T-helper 9 cell (primary cell): ENCODE results near the gene SDCCAG8.

Source experiments
- DNase-seq: peaks from one replicate; pipeline ENCODE4 v3.0.0-alpha.2; 2020

Gene SDCCAG8

GRCh38 chr1:243428617-243429342 lies 172.9 kb downstream of the SDCCAG8 start:
- no peak for DNase-seq

GRCh38 chr1:243431591-243431990 lies 175.8 kb downstream of the SDCCAG8 start:
- no peak for DNase-seq

GRCh38 chr1:243432136-243432535 lies 176.3 kb downstream of the SDCCAG8 start:
- no peak for DNase-seq

- no peak for DNase-seq
These were observed 178.0 kb downstream of the SDCCAG8 start for GRCh38 chr1:243433737-243434370.

- DNase-seq, result no peak
These were observed 178.8 kb downstream of the SDCCAG8 start for GRCh38 chr1:243434594-243434993.

- DNase-seq, result no peak
These were observed 180.0 kb downstream of the SDCCAG8 start for GRCh38 chr1:243435836-243436235.

DNA sequence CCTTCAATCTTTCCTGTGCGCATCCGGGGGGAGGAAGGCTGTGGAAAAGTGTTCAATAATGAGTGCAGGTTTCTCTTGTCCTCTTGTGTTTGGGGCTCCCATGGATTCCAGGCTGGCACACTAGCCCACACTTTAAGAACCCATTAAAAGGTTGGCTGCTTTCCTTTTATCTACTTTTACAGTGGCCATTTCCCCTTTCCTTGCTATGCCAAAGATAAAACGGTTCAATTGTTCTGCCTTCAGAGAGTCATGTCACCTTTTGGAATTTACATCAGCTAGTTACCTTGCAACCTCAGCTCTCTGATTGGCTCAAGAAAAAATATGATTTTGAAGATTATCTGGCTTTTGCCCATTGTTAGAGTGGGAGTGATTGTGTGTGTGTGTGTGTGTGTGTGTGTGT lies 182.3 kb downstream of the SDCCAG8 start:
- no peak for DNase-seq

DNA sequence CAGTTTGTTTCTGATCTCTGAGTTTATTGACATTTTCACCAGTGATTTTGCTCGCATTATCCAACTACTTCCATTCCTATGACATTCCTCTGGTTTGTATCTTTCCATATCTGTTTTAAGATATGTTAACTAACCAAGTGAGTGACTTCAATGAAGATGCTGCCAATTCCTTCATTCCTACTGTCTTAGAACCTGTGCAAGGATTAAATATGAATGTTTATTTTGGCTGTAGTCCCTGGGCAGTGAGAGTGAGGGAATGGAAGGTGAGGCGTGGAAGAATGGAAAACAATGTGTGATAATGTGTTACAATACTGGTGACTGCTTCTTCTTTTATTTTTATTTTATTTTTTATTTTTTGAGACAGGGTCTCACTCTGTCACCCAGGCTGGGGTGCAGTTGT lies 183.0 kb downstream of the SDCCAG8 start:
- DNase-seq, result no peak

GRCh38 chr1:243440406-243440805 lies 184.6 kb downstream of the SDCCAG8 start:
- no peak for DNase-seq

- DNase-seq, result no peak
These were observed 185.8 kb downstream of the SDCCAG8 start for GRCh38 chr1:243441601-243442000.

- DNase-seq, result no peak
These were observed 187.7 kb downstream of the SDCCAG8 start for GRCh38 chr1:243443557-243443956.

- no peak for DNase-seq
These were observed 191.5 kb downstream of the SDCCAG8 start for GRCh38 chr1:243447347-243447746.

DNA sequence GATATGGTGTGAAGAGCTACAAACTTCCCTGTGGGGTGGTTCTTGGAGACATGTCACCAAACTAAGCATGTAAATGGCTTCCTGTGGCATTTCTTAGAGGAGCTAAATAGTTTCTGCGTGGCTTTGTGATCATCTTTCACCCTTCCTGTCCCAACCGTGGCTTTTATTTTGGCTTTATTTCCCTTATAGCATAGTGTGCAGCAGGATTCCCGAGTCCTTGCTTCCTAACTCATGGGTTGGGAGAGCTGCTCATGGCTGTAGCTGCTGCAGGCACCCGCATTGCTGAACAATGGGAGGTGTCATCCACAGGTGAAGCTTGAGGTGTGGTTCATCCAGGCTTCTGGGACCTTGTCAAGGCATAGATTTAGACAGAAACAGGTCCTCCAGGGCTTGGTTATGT lies 192.0 kb downstream of the SDCCAG8 start:
- DNase-seq, result no peak

GRCh38 chr1:243449373-243449772 lies 193.5 kb downstream of the SDCCAG8 start:
- no peak for DNase-seq

GRCh38 chr1:243452092-243452491 lies 196.3 kb downstream of the SDCCAG8 start:
- no peak for DNase-seq

- no peak for DNase-seq
These were observed 198.6 kb downstream of the SDCCAG8 start for GRCh38 chr1:243454328-243454997.

GRCh38 chr1:243455760-243456651 lies 200.2 kb downstream of the SDCCAG8 start:
- DNase-seq, result no peak

DNA sequence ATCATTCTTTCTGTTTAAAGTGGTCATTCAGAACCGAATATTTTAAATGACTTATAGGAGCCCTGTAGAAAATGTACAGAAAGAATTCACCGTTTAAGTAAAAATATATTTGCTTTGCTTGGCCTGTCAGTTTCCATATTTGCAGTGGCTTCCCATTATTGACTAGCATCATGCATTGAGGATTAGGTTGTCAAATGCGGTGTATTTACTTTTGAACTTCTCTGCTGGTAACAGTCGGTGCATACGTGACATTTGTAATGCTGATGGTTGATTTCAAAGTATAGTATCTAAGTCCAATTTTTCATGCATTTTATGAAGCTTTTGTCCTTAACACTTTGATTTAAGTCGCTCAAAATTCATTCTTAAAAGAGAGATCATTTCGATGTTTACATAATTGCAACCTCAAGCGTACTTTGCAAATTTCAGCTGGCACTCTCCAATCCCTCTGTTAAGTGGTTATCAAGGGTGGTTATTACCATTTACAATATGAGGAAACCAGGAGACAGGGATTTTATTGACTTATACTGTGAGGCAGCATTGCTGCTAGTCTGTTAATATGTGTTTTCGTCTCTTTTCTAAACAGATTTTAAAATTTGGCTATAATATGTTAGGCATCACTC lies 201.6 kb downstream of the SDCCAG8 start:
- DNase-seq, result no peak

DNA sequence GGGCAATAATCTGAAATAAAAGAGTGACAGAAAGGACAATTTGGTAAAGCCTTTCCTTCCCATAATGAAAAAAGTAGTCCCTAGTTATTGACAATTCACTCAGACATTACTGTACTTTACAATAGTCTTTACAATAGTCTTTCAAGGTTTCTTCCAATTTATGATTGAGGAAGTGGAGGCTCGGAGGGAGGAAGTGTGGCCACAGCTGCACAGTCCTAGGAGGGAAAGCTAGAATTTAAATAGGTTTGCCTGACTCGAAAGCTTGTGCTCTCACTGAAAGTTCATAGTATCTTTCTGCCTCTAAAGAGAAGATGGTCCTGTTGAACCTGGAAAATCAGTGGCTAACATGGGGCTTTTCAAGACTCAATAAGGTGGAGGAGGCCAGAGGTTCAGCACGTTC lies 203.2 kb downstream of the SDCCAG8 start:
- no peak for DNase-seq

DNA sequence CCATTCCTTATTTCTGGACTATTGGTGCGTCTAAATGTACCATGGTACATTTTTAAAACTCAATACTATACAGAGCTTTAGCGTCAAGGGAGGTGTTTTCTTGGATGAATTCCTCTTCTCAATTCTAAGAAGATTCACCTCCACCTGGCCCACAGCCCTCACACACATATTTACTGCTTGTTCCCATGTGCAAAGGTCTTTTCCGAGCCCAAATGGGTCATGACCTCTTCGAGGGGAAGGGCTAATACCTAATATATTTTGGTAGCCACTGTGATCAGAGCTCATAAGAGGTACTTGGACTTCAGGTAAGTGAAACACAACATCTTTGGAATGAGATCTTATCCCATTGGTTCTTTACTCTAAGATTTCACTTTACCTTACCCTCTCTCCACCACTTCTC lies 205.9 kb downstream of the SDCCAG8 start:
- no peak for DNase-seq

GRCh38 chr1:243462929-243463697 lies 207.3 kb downstream of the SDCCAG8 start:
- DNase-seq, result no peak

DNA sequence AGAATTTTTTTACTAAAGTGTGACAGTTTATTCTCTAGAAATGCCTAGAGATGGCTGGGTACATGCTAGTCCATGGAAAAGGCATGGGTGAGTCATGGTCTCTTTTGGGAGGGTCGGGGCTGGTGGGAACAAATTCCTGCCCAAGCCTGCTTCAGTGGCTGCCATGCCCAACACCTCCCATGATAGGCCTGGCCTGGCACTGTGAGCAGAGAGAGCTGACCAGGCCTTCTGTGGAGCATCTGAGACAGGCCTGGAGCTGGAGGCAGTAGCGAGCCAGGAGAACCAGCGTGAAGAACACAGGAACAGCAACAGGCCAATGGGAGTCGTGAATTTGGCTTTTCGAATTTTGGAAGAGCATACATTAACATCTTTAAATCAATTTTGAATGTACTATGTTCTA lies 209.2 kb downstream of the SDCCAG8 start:
- no peak for DNase-seq
